Stimulated activated CD8-positive, alpha-beta memory T cell treated with anti-CD3 and anti-CD28 coated beads, Interleukin-15, amount 100 ng/mL, for 48 hours (primary cell): Measurements from ENCODE around the gene RARB.

Experiments used
- DNase-seq, 2 donors: peaks; one replicate each; pipeline ENCODE4 v3.0.0-alpha.2; 2020; ENCODE audit warnings: low read depth in 2 of 2

Gene RARB

GRCh38 chr3:25472153-25472552 is 44.1 kb downstream of the RARB start:
- DNase-seq: no peak

- DNase-seq: no peak
Observed at GRCh38 chr3:25472731-25473130, 44.7 kb downstream of the RARB start.

- no peak for DNase-seq
Observed at GRCh38 chr3:25473246-25473645, 45.2 kb downstream of the RARB start.

- DNase-seq: no peak
Observed at GRCh38 chr3:25474052-25474451, 46.0 kb downstream of the RARB start.

- DNase-seq: no peak
Observed at GRCh38 chr3:25476639-25477038, 48.6 kb downstream of the RARB start.

GRCh38 chr3:25478211-25478757 is 50.2 kb downstream of the RARB start:
- no peak for DNase-seq

GRCh38 chr3:25478964-25479726 is 51.1 kb downstream of the RARB start:
- no peak for DNase-seq

GRCh38 chr3:25479727-25480010 is 51.6 kb downstream of the RARB start:
- DNase-seq: no peak

- DNase-seq: no peak
Observed at GRCh38 chr3:25480811-25481210, 52.7 kb downstream of the RARB start.

GRCh38 chr3:25481386-25481785 is 53.3 kb downstream of the RARB start:
- no peak for DNase-seq

GRCh38 chr3:25483456-25483855 is 55.4 kb downstream of the RARB start:
- no peak for DNase-seq

GRCh38 chr3:25485673-25486072 is 57.6 kb downstream of the RARB start:
- no peak for DNase-seq

GRCh38 chr3:25486932-25487331 is 58.9 kb downstream of the RARB start:
- DNase-seq: no peak

GRCh38 chr3:25489858-25490593 is 62.0 kb downstream of the RARB start:
- DNase-seq: no peak

GRCh38 chr3:25493246-25493645 is 65.2 kb downstream of the RARB start:
- DNase-seq: no peak

GRCh38 chr3:25493786-25494185 is 65.7 kb downstream of the RARB start:
- no peak for DNase-seq

- DNase-seq: no peak
Observed at GRCh38 chr3:25495304-25495703, 67.2 kb downstream of the RARB start.

- no peak for DNase-seq
Observed at GRCh38 chr3:25495726-25496253, 67.7 kb downstream of the RARB start.

- no peak for DNase-seq
Observed at GRCh38 chr3:25497096-25497495, 69.0 kb downstream of the RARB start.

- no peak for DNase-seq
Observed at GRCh38 chr3:25500706-25501210, 72.7 kb downstream of the RARB start.

- no peak for DNase-seq
Observed at GRCh38 chr3:25502233-25502632, 74.2 kb downstream of the RARB start.

GRCh38 chr3:25503898-25504301 is 75.8 kb downstream of the RARB start:
- DNase-seq: no peak

GRCh38 chr3:25505581-25505980 is 77.5 kb downstream of the RARB start:
- DNase-seq: no peak
